Prostate gland (tissue), 2 donors: Measurements from ENCODE around the gene NOVA2.

Source experiments
- CTCF ChIP-seq, 4 experiments: fragments of 200-600 bp in 2 of 4; fragments of 450-650 bp in 2 of 4; sonication (generic) in 2 of 4; IDR thresholded peaks; 1 replicate in 3 of 4; 2 replicates in 1 of 4; pipeline ENCODE4 v1.5.1; 2016 to 2019; ENCODE audit warnings: antibody characterized with exemption in 4 of 4, mild to moderate bottlenecking in 2 of 4, moderate library complexity in 2 of 4
- POLR2A ChIP-seq: fragments of 450-650 bp; IDR thresholded peaks from one replicate; pipeline ENCODE4 v1.6.1; 2016; ENCODE audit warnings: antibody characterized with exemption, mild to moderate bottlenecking
- POLR2AphosphoS5 ChIP-seq: sonication (generic); formaldehyde crosslinking; IDR thresholded peaks from one replicate; pipeline ENCODE4 v1.6.1; 2017; ENCODE audit warnings: antibody characterized with exemption

DNA sequence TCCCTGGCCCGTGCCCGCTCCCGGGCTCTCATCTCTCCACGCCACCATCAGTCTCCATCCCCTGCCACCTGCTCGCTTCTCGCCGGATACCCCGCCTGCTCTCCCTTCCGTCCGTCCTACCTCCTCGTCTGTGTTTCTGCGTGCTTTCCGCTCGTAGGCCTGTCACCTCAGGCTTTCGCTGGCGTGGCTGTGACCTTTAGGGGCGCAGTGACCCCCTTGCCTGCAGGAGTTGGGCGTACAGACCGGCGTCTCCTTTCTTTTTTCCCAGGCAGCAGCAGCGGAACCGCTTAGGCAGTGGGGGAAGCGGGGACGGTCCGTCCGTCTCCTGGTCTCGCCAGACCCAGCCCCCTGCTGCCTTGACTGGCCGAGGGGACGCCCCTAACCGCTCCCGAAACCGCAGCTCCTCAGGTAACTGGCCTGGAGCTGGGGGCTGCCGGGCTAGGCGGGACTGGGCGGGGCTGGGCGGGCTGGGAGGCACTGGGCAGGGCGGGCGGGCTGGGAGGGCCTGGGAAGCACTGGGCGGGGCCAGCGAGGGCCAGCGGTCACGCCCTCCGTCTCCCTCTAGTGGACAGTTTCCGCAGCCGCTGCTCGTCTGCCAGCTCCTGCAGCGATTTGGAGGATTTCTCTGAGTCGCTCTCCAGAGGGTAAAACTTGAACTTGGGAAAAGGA is 42.9 kb upstream of the NOVA2 start:
- peak; percentile 65 to 82 (median 74) for TF ChIP-seq CTCF (IDR thresholded peaks at IDR 0.05)
- no peak for TF ChIP-seq POLR2AphosphoS5
- TF ChIP-seq POLR2A: no peak
